GM23338 (cell line): ENCODE results near the gene BAIAP2. TPM values are rescaled to one million over a fixed set of nuclear protein-coding genes. Genes with fewer than 3 reads are reported as not detected.

ENCODE experiments used
- ATAC-seq: fragments of 200-7000 bp; cut with Tn5 transposase; 3 replicates; pipeline ENCODE4 v1.9.1; 2020
- DNase-seq: peaks from one replicate; pipeline ENCODE4 v3.0.0-alpha.2; 2015; ENCODE audit warnings: low spot score
- H2AFZ ChIP-seq: fragments of 200-600 bp; sonication (generic); 2 replicates; pipeline ENCODE4 v1.8.0; 2016; ENCODE audit warnings: antibody characterized with exemption, mild to moderate bottlenecking, moderate library complexity
- H3F3A ChIP-seq: fragments of 200-600 bp; sonication (generic); replicated peaks from 2 replicates; pipeline ENCODE4 v1.8.0; 2017; ENCODE audit warnings: antibody characterized with exemption, mixed run types, low read depth
- H3K27ac ChIP-seq: fragments of 200-600 bp; sonication (generic); 2 replicates; pipeline ENCODE4 v1.6.1; 2016; ENCODE audit warnings: low read depth
- H3K27me3 ChIP-seq: fragments of 200-600 bp; sonication (generic); 2 replicates; pipeline ENCODE4 v1.8.0; 2016; ENCODE audit warnings: mild to moderate bottlenecking, mixed run types, moderate library complexity; ENCODE audit not compliant: insufficient read depth
- H3K36me3 ChIP-seq: fragments of 200-600 bp; sonication (generic); 2 replicates; pipeline ENCODE4 v1.8.0; 2016; ENCODE audit warnings: mild to moderate bottlenecking; ENCODE audit not compliant: insufficient read depth
- H3K4me1 ChIP-seq: fragments of 200-600 bp; sonication (generic); 2 replicates; pipeline ENCODE4 v1.8.0; 2016; ENCODE audit warnings: mild to moderate bottlenecking, moderate library complexity; ENCODE audit not compliant: insufficient read depth
- H3K4me2 ChIP-seq: fragments of 200-600 bp; sonication (generic); 2 replicates; pipeline ENCODE4 v1.7.1; 2017; ENCODE audit warnings: mixed run types
- H3K4me3 ChIP-seq: fragments of 200-600 bp; sonication (generic); 2 replicates; pipeline ENCODE4 v1.6.1; 2016; ENCODE audit warnings: mixed run types
- H3K79me2 ChIP-seq: fragments of 200-600 bp; sonication (generic); replicated peaks from 2 replicates; pipeline ENCODE4 v1.8.0; 2017; ENCODE audit warnings: mild to moderate bottlenecking; ENCODE audit not compliant: insufficient read depth
- H3K9me2 ChIP-seq: fragments of 200-600 bp; sonication (generic); 2 replicates; pipeline ENCODE4 v1.8.0; 2017; ENCODE audit not compliant: insufficient read depth
- H4K20me1 ChIP-seq: fragments of 200-600 bp; sonication (generic); replicated peaks from 2 replicates; pipeline ENCODE4 v1.8.0; 2017; ENCODE audit warnings: mild to moderate bottlenecking; ENCODE audit not compliant: insufficient read depth
- H3K27ac Mint-ChIP-seq: 2 replicates; pipeline ENCODE4 v1.8.0; 2020; ENCODE audit warnings: inconsistent platforms, mild to moderate bottlenecking, moderate library complexity, mixed read lengths
- H3K27me3 Mint-ChIP-seq: 3 replicates; pipeline ENCODE4 v1.8.0; 2022; ENCODE audit warnings: low read depth, mild to moderate bottlenecking, moderate library complexity, mixed read lengths, inconsistent platforms; ENCODE audit not compliant: insufficient read depth, poor library complexity
- H3K36me3 Mint-ChIP-seq: 3 replicates; pipeline ENCODE4 v1.8.0; 2021; ENCODE audit warnings: low read depth, mild to moderate bottlenecking, inconsistent platforms, moderate library complexity, mixed read lengths
- H3K4me1 Mint-ChIP-seq: 3 replicates; pipeline ENCODE4 v1.8.0; 2020; ENCODE audit warnings: mild to moderate bottlenecking, inconsistent platforms, mixed read lengths
- H3K4me3 Mint-ChIP-seq: 3 replicates; pipeline ENCODE4 v1.8.0; 2021; ENCODE audit warnings: moderate library complexity, mild to moderate bottlenecking, inconsistent platforms, mixed read lengths
- H3K9me3 Mint-ChIP-seq: 3 replicates; pipeline ENCODE4 v1.8.0; 2020; ENCODE audit warnings: moderate library complexity, mild to moderate bottlenecking, inconsistent platforms, mixed read lengths
- CREB1 ChIP-seq: fragments of 250-450 bp; sonication (Bioruptor Pico); IDR thresholded peaks from 2 replicates; pipeline ENCODE4 v1.5.0; 2020; ENCODE audit warnings: low read depth, mild to moderate bottlenecking, moderate library complexity
- CTCF ChIP-seq, 2 experiments: fragments of 200-600 bp in 1 of 2; sonication (generic) in 1 of 2; conservative IDR thresholded peaks; 2 replicates each; pipeline versions ENCODE4 v1.5.1 to v1.6.1; 2016 to 2017; ENCODE audit warnings: antibody characterized with exemption in 2 of 2, low read depth in 2 of 2, mild to moderate bottlenecking in 2 of 2, moderate library complexity in 1 of 2
- ETS1 ChIP-seq: IDR thresholded peaks from 2 replicates; pipeline ENCODE4 v1.6.1; 2016; ENCODE audit warnings: antibody characterized with exemption
- EZH2 ChIP-seq: fragments of 200-600 bp; sonication (generic); IDR thresholded peaks from one replicate; pipeline ENCODE4 v1.8.0; 2017; ENCODE audit warnings: antibody characterized with exemption, mild to moderate bottlenecking, low read depth; ENCODE audit not compliant: unreplicated experiment
- EZH2phosphoT487 ChIP-seq: fragments of 200-600 bp; sonication (generic); IDR thresholded peaks from one replicate; pipeline ENCODE4 v1.8.1; 2018; ENCODE audit warnings: antibody characterized with exemption; ENCODE audit not compliant: unreplicated experiment
- JUNB ChIP-seq: IDR thresholded peaks from one replicate; pipeline ENCODE4 v1.6.1; 2016; ENCODE audit warnings: antibody characterized with exemption; ENCODE audit not compliant: unreplicated experiment
- NANOG ChIP-seq: IDR thresholded peaks from 2 replicates; pipeline ENCODE4 v1.6.1; 2016; ENCODE audit warnings: antibody characterized with exemption, borderline replicate concordance
- POLR2AphosphoS5 ChIP-seq: IDR thresholded peaks from 2 replicates; pipeline ENCODE4 v1.6.1; 2016; ENCODE audit warnings: antibody characterized with exemption, low read depth
- REST ChIP-seq: IDR thresholded peaks from one replicate; pipeline ENCODE4 v1.6.1; 2018; ENCODE audit warnings: antibody characterized with exemption; ENCODE audit not compliant: unreplicated experiment
- STAT1 ChIP-seq: IDR thresholded peaks from one replicate; pipeline ENCODE4 v1.6.1; 2016; ENCODE audit warnings: antibody characterized with exemption; ENCODE audit not compliant: unreplicated experiment
- ZNF114 ChIP-seq: fragments of 250-450 bp; sonication (Bioruptor Pico); IDR thresholded peaks from 2 replicates; pipeline ENCODE4 v1.5.0; 2020; ENCODE audit warnings: mild to moderate bottlenecking, moderate library complexity
- ZNF331 ChIP-seq: fragments of 250-450 bp; sonication (Bioruptor Pico); IDR thresholded peaks from 2 replicates; pipeline ENCODE4 v1.5.0; 2020; ENCODE audit warnings: low read depth, mild to moderate bottlenecking, moderate library complexity
- ZNF462 ChIP-seq: fragments of 250-450 bp; sonication (Bioruptor Pico); IDR thresholded peaks from 2 replicates; pipeline ENCODE4 v1.5.0; 2020; ENCODE audit warnings: mild to moderate bottlenecking, moderate library complexity
- polyA plus RNA-seq: library from polyadenylated mRNA; unstranded; fragments of >200 nt; fragmentation: Nextera tagmentation; extraction: Ambion mirVana; gene quantifications from 2 replicates; pipeline ENCODE4 v1.2.1, GENCODE V29; 2016
- total RNA-seq: library from RNA; depleted of rRNA; stranded (reverse); fragments of >200 nt; shearing (Covaris generic); gene quantifications from 2 replicates; pipeline ENCODE4 v1.2.3, GENCODE V29; 2014

Gene BAIAP2
- total and polyA plus RNA-seq, 2 experiments from 2014 or later = 21.7 to 22.7 TPM

GRCh38 chr17:81120695-81121621 is 86.0 kb downstream of the BAIAP2 start:
- no peak overlapping the region for H3K27ac Mint-ChIP-seq
- TF ChIP-seq JUNB (no peak), ETS1 (no peak), NANOG (no peak), REST (no peak), ZNF331 (CRISPR knock-in tag) (no peak), EZH2 (no peak), STAT1 (no peak), ZNF462 (CRISPR knock-in tag) (no peak), EZH2phosphoT487 (no peak), POLR2AphosphoS5 (no peak), ZNF114 (CRISPR knock-in tag) (no peak), CTCF (conservative IDR thresholded peaks at IDR 0.05; ENCODE audit: low read depth in 2 of 2) (no peak), CREB1 (no peak)
- no peaks in the 10 kb centered on the region for H3K4me1 ChIP-seq
- DNase-seq (no peak), ATAC-seq (peak; percentile 1; the same call in 1 of the 3 replicates)
- H3K79me2 ChIP-seq = no peaks in the 10 kb centered on the region
- peaks cover 10% of the 10 kb centered on the region for H3K27me3 Mint-ChIP-seq
- H3K4me3 Mint-ChIP-seq = peak overlapping the region; percentile 12; the same call in 1 of the 3 replicates
- H3K9me2 ChIP-seq = no peaks in the 10 kb centered on the region
- no peak overlapping the region for H3K4me3 ChIP-seq
- no peaks in the 10 kb centered on the region for H3K27me3 ChIP-seq
- H3K4me2 ChIP-seq = no peak overlapping the region
- no peaks in the 10 kb centered on the region for H3K9me3 Mint-ChIP-seq
- H3K36me3 ChIP-seq = no peaks in the 10 kb centered on the region
- H3F3A ChIP-seq = no peaks in the 10 kb centered on the region
- H3K36me3 Mint-ChIP-seq = no peaks in the 10 kb centered on the region
- H2AFZ ChIP-seq = no peak overlapping the region; the same call in 1 of the 2 replicates
- H3K4me1 Mint-ChIP-seq = peaks cover 3% of the 10 kb centered on the region; the same call in 2 of the 3 replicates
- no peak overlapping the region for H3K27ac ChIP-seq
- no peaks in the 10 kb centered on the region for H4K20me1 ChIP-seq
